DOHH2 (cell line): Measurements from ENCODE around the gene PCAT7.

ENCODE experiments used
- H3F3A ChIP-seq: fragments of 200-600 bp; sonication (generic), shearing (Covaris generic); 2 replicates; pipeline ENCODE4 v1.6.0; 2016; ENCODE audit warnings: antibody characterized with exemption, mild to moderate bottlenecking; ENCODE audit not compliant: control insufficient read depth, insufficient read depth
- H3K27ac ChIP-seq: fragments of 200-600 bp; sonication (generic); 2 replicates; pipeline ENCODE4 v1.5.1; 2014; ENCODE audit warnings: low read depth, mild to moderate bottlenecking, low read length, moderate library complexity
- H3K27me3 ChIP-seq: fragments of 200-600 bp; sonication (generic); 2 replicates; pipeline ENCODE4 v1.6.1; 2014; ENCODE audit warnings: mild to moderate bottlenecking, low read length, mixed read lengths; ENCODE audit not compliant: control insufficient read depth
- H3K36me3 ChIP-seq: fragments of 200-600 bp; sonication (generic); 2 replicates; pipeline ENCODE4 v1.6.1; 2014; ENCODE audit warnings: mild to moderate bottlenecking, low read length, moderate library complexity, mixed read lengths; ENCODE audit not compliant: control insufficient read depth
- H3K4me1 ChIP-seq: fragments of 200-600 bp; sonication (generic); 2 replicates; pipeline ENCODE4 v1.6.1; 2014; ENCODE audit warnings: mild to moderate bottlenecking, low read length, mixed read lengths; ENCODE audit not compliant: control insufficient read depth
- H3K4me2 ChIP-seq: fragments of 200-600 bp; sonication (generic); 2 replicates; pipeline ENCODE4 v1.6.0; 2014; ENCODE audit warnings: mild to moderate bottlenecking, low read length, moderate library complexity
- H3K4me3 ChIP-seq: fragments of 200-600 bp; sonication (generic); 2 replicates; pipeline ENCODE4 v1.5.1; 2014; ENCODE audit warnings: mild to moderate bottlenecking, low read length, mixed read lengths
- H3K79me2 ChIP-seq: fragments of 200-600 bp; sonication (generic); 2 replicates; pipeline ENCODE4 v1.6.1; 2014; ENCODE audit warnings: mild to moderate bottlenecking, low read length, mixed read lengths; ENCODE audit not compliant: control insufficient read depth
- H3K9me2 ChIP-seq: fragments of 200-600 bp; sonication (generic); replicated peaks from 2 replicates; pipeline ENCODE4 v1.6.1; 2014; ENCODE audit warnings: mild to moderate bottlenecking, low read length, mixed read lengths; ENCODE audit not compliant: control insufficient read depth
- H3K9me3 ChIP-seq: fragments of 200-600 bp; sonication (generic); 2 replicates; pipeline ENCODE4 v1.6.1; 2014; ENCODE audit warnings: antibody characterized with exemption, low read length, mixed read lengths; ENCODE audit not compliant: control insufficient read depth, insufficient read depth
- H4K20me1 ChIP-seq: fragments of 200-600 bp; sonication (generic); 2 replicates; pipeline ENCODE4 v1.6.0; 2014; ENCODE audit warnings: low read depth, mild to moderate bottlenecking, antibody characterized with exemption, low read length, moderate library complexity; ENCODE audit not compliant: control insufficient read depth, insufficient read depth
- CTCF ChIP-seq: fragments of 200-600 bp; sonication (generic); IDR thresholded peaks from one replicate; pipeline ENCODE4 v1.5.1; 2014; ENCODE audit warnings: antibody characterized with exemption, mild to moderate bottlenecking, low read depth, low read length; ENCODE audit not compliant: poor library complexity, severe bottlenecking
- EZH2phosphoT487 ChIP-seq: fragments of 200-600 bp; sonication (generic); IDR thresholded peaks from 2 replicates; pipeline ENCODE4 v1.6.1; 2017; ENCODE audit warnings: borderline replicate concordance, mild to moderate bottlenecking, antibody characterized with exemption, low read length, moderate library complexity, mixed read lengths

The PCAT7 gene

GRCh38 chr9:94606646-94607422, 52.0 kb downstream of the PCAT7 start:
- H3K4me3 ChIP-seq = no peak overlapping the region
- H3K4me2 ChIP-seq = no peak overlapping the region
- no peaks in the 10 kb centered on the region for H3K36me3 ChIP-seq
- H3K4me1 ChIP-seq = no peaks in the 10 kb centered on the region
- no peak for TF ChIP-seq EZH2phosphoT487
- TF ChIP-seq CTCF = no peak
- no peaks in the 10 kb centered on the region for H3K9me2 ChIP-seq
- H3K27ac ChIP-seq = no peak overlapping the region
- no peaks in the 10 kb centered on the region for H4K20me1 ChIP-seq
- H3K79me2 ChIP-seq = no peaks in the 10 kb centered on the region
- no peaks in the 10 kb centered on the region for H3K9me3 ChIP-seq
- no peaks in the 10 kb centered on the region for H3F3A ChIP-seq
- H3K27me3 ChIP-seq = peaks cover 31% of the 10 kb centered on the region

- H3K27me3 ChIP-seq = peaks cover 31% of the 10 kb centered on the region
Measured at GRCh38 chr9:94607423-94607691, 52.5 kb downstream of the PCAT7 start.

GRCh38 chr9:94610181-94610606, 55.3 kb downstream of the PCAT7 start:
- H3K9me3 ChIP-seq = no peaks in the 10 kb centered on the region
- no peaks in the 10 kb centered on the region for H4K20me1 ChIP-seq
- no peaks in the 10 kb centered on the region for H3F3A ChIP-seq
- no peak for TF ChIP-seq EZH2phosphoT487
- TF ChIP-seq CTCF = no peak
- H3K27ac ChIP-seq = no peak overlapping the region
- H3K79me2 ChIP-seq = no peaks in the 10 kb centered on the region
- H3K4me2 ChIP-seq = no peak overlapping the region
- H3K4me3 ChIP-seq = no peak overlapping the region
- no peaks in the 10 kb centered on the region for H3K9me2 ChIP-seq
- H3K4me1 ChIP-seq = no peaks in the 10 kb centered on the region
- H3K36me3 ChIP-seq = no peaks in the 10 kb centered on the region
- peaks cover 26% of the 10 kb centered on the region for H3K27me3 ChIP-seq

More at GRCh38 chr9:94607423-94607691, 52.5 kb downstream of the PCAT7 start:
- Histone ChIP-seq H3K36me3 (no peaks in the 10 kb centered on the region), H3F3A (no peaks in the 10 kb centered on the region), H3K9me3 (no peaks in the 10 kb centered on the region), H3K4me2 (no peak overlapping the region), H3K4me3 (no peak overlapping the region), H3K9me2 (no peaks in the 10 kb centered on the region), H3K27ac (no peak overlapping the region), H3K4me1 (no peaks in the 10 kb centered on the region), H3K79me2 (no peaks in the 10 kb centered on the region), H4K20me1 (no peaks in the 10 kb centered on the region)
- TF ChIP-seq CTCF (no peak), EZH2phosphoT487 (no peak)
